ENCODE measurements around the gene VIPR2. TPM values are rescaled to one million over a fixed set of nuclear protein-coding genes. Genes with fewer than 3 reads are reported as not detected.

Gene VIPR2
- total RNA-seq, 4 donors from 2014 or later: 9.3 to 16.6 (median 12.1) TPM

GRCh38 chr7:159064121-159064815 is 80.4 kb downstream of the VIPR2 start:
- Histone ChIP-seq H3K4me3 (no peak overlapping the region), H3K27ac (replicated peaks in 1 of 4) (no peak overlapping the region), H3K9me3 (no peaks in the 10 kb centered on the region), H3K27me3 (peaks cover 0 to 5% (median 0%) of the 10 kb centered on the region in 4 donors), H3K4me1 (peaks cover 0 to 24% (median 21%) of the 10 kb centered on the region in 4 donors), H3K36me3 (no peaks in the 10 kb centered on the region)
- DNase-seq (ENCODE audit: extremely low spot score): peak; percentile 50
- 92% methylated on average over 25 of the region's 48 CpGs for WGBS
- no peak for TF ChIP-seq CTCF (IDR thresholded peaks at IDR 0.05)
- no peak for TF ChIP-seq POLR2AphosphoS5 (IDR thresholded peaks at IDR 0.05)
- no peak for TF ChIP-seq EP300 (IDR thresholded peaks at IDR 0.05)
- no peak for TF ChIP-seq POLR2A (IDR thresholded peaks at IDR 0.05; ENCODE audit: low read depth)
- intact Hi-C loops (cut with DNase I): no loop called here

GRCh38 chr7:159063046-159063840 is 81.4 kb downstream of the VIPR2 start:
- intact Hi-C loops (cut with DNase I): no loop called here
- Histone ChIP-seq H3K27ac (replicated peaks in 1 of 4) (no peak overlapping the region), H3K4me1 (peaks cover 0 to 17% (median 12%) of the 10 kb centered on the region in 4 donors), H3K4me3 (no peak overlapping the region), H3K9me3 (no peaks in the 10 kb centered on the region), H3K36me3 (no peaks in the 10 kb centered on the region), H3K27me3 (peaks cover 0 to 5% (median 0%) of the 10 kb centered on the region in 4 donors)
- 94% methylated on average over 32 of the region's 56 CpGs for WGBS
- TF ChIP-seq EP300 (IDR thresholded peaks at IDR 0.05): no peak
- TF ChIP-seq POLR2A (IDR thresholded peaks at IDR 0.05; ENCODE audit: low read depth): no peak
- TF ChIP-seq CTCF (IDR thresholded peaks at IDR 0.05): no peak
- TF ChIP-seq POLR2AphosphoS5 (IDR thresholded peaks at IDR 0.05): no peak
- DNase-seq (ENCODE audit: extremely low spot score): peak; percentile 82

- Histone ChIP-seq H3K9me3 (no peaks in the 10 kb centered on the region), H3K27ac (replicated peaks in 1 of 4) (no peak overlapping the region), H3K36me3 (no peaks in the 10 kb centered on the region), H3K27me3 (peaks cover 0 to 5% (median 0%) of the 10 kb centered on the region in 4 donors), H3K4me3 (no peak overlapping the region), H3K4me1 (peaks cover 0 to 11% (median 6%) of the 10 kb centered on the region in 4 donors)
- 100% methylated on average over 8 of the region's 8 CpGs for WGBS
- TF ChIP-seq EP300 (IDR thresholded peaks at IDR 0.05) (no peak), POLR2AphosphoS5 (IDR thresholded peaks at IDR 0.05) (no peak), CTCF (IDR thresholded peaks at IDR 0.05) (no peak), POLR2A (IDR thresholded peaks at IDR 0.05; ENCODE audit: low read depth) (no peak)
- DNase-seq (ENCODE audit: extremely low spot score): peak; percentile 42
- intact Hi-C loops (cut with DNase I): no loop called here
Observed at GRCh38 chr7:159062569-159062968, 82.1 kb downstream of the VIPR2 start.

- no peak overlapping the region for H3K27ac ChIP-seq (replicated peaks in 1 of 4)
- peaks cover 0 to 5% (median 0%) of the 10 kb centered on the region in 4 donors for H3K27me3 ChIP-seq
- intact Hi-C loops (cut with DNase I): no loop called here
- H3K36me3 ChIP-seq: no peaks in the 10 kb centered on the region
- TF ChIP-seq POLR2AphosphoS5 (IDR thresholded peaks at IDR 0.05) (no peak), CTCF (IDR thresholded peaks at IDR 0.05) (no peak), POLR2A (IDR thresholded peaks at IDR 0.05; ENCODE audit: low read depth) (no peak), EP300 (IDR thresholded peaks at IDR 0.05) (no peak)
- H3K9me3 ChIP-seq: no peaks in the 10 kb centered on the region
- peak; percentile 86 for DNase-seq (ENCODE audit: extremely low spot score)
- no peak overlapping the region for H3K4me3 ChIP-seq
- peaks cover 0 to 4% (median 1%) of the 10 kb centered on the region in 4 donors for H3K4me1 ChIP-seq
- 56% methylated on average over 23 of the region's 44 CpGs for WGBS
Observed at GRCh38 chr7:159061674-159062212, 82.9 kb downstream of the VIPR2 start.
